Stimulated activated CD4-positive, alpha-beta T cell treated with anti-CD3 and anti-CD28 coated beads, Interleukin-12 subunit alpha, Interleukin-12 subunit beta, amount 100 ng/mL, for 4 hours (primary cell): ENCODE data around the gene SLC16A10.
"Not testable (repeated sequence)": the region's sequence is repeated elsewhere in the genome, so short reads cannot be mapped to it uniquely, and the experiment has no call there.

ENCODE experiments used
- DNase-seq: peaks from one replicate; pipeline ENCODE4 v3.0.0-alpha.2; 2020

SLC16A10 gene

GRCh38 chr6:111087871-111088667 lies 766 bp downstream of the SLC16A10 start:
- peak; percentile 52 for DNase-seq

DNA sequence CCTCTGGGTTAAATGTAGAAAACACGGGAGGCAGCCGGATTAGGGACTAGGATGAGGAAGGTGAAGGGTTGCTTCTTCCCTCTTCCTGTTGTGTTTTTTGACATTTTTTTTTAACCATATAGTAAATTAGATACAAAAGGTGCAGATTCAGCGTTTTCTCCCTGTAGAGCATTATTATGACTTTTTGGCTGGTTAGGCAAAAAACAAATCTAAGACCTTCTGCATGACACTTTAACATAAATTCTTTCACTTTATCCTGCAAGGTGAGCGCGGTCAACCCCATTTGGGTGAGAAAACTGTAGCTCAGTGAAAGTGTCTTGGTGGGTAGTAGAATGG lies 1.3 kb downstream of the SLC16A10 start:
- no peak for DNase-seq

DNA sequence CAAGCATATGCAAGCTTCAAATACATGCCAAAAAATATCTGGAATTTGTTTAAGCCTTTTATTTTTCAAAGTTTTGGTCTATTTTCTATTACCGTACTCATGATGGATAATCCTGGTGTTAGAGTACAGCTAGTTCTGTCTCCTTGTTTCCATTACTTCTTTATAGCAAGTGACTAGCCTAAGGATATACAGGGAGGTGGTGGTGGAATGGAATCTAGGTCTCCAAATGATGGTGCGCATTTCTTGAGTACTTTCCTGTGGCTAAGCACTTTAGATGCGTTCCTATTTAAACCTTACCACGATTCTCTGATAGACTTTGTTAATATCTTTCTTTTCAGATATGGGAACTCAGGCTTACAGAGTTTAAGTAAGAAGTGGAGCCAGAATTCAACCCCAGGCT lies 3.5 kb downstream of the SLC16A10 start:
- no peak for DNase-seq

GRCh38 chr6:111091987-111092386 lies 4.7 kb downstream of the SLC16A10 start:
- no peak for DNase-seq

DNA sequence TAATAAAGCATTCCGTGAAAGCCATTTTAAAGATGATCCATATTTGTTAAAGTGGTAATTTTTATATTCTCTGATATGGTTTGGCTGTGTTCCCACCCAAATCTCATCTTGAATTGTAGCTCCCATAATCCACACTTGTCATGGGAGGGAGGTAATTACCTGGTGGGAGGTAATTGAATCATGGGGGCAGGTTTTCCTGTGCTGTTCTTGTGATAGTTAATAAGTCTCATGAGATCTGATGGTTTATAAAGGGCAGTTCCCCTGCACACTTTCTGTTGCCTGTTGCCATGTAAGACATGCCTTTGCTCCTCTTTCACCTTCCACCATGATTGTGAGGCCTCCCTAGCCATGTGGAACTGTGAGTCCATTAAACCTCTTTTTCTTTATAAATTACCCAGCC lies 8.2 kb downstream of the SLC16A10 start:
- DNase-seq = not testable (repeated sequence)

DNA sequence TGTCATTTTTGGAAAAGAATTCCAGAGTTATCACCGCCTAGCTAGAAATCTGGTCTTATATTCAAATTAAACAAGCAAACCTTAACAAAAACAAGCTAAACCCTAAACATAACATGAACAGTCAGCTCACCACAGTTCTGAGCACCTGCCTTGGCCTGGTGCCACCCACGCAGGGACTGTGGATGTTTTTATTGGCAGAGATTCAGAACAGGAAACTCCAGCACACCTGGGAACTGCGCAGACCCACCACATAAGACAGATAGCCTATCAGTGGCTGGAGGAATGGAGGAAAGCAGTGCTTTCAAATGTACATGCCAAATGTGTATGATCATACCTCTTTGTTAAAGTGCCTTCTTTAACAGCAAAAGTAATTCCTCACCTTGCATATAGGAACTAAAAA lies 8.9 kb downstream of the SLC16A10 start:
- DNase-seq = peak; percentile 11

- DNase-seq = no peak
Measured at GRCh38 chr6:111098597-111098996, 11.3 kb downstream of the SLC16A10 start.

DNA sequence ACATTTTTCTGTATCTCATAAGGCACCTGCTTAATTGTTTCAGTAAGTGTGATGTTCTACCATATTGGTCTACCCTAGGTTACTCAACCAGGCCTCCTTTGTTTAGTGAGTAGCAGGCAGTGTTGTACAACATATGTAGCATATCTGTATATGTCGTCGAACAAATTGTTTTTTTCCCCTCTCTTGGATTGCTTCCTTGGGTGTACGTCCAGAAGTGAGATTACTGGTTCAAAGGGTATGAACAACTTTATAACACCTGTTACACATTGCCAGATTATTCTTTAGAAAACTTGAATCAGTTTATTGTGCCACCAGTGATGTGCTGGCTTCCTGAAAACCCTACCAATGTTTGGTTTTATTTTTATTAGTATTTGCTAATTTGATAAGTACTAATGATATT lies 14.7 kb downstream of the SLC16A10 start:
- DNase-seq = no peak

- DNase-seq = peak; percentile 25
Measured at GRCh38 chr6:111105578-111105977, 18.3 kb downstream of the SLC16A10 start.

GRCh38 chr6:111107589-111107988 lies 20.3 kb downstream of the SLC16A10 start:
- DNase-seq = no peak

DNA sequence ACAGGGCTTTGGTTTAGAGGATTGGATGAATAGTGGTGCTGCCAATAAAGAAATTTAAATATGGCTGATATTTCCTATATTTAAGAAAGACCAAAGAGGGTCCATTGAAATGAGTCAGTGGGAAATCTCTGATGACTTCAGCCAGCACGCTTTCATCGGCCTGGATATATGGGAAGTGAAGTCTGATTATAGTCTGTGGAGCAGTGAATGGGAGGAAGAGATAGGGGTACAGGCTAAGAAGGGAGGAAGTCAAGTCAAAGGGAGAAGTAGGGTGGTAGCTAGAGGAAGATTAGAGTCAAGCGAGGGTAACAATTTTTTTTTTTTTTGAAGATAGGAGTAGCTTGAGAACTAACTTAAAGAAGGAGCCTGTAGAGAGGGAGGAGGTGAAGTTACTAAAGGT lies 22.7 kb downstream of the SLC16A10 start:
- DNase-seq = no peak

- DNase-seq = peak; percentile 13
Measured at GRCh38 chr6:111113336-111114086, 26.2 kb downstream of the SLC16A10 start.

GRCh38 chr6:111114087-111114443 lies 26.8 kb downstream of the SLC16A10 start:
- DNase-seq = no peak

GRCh38 chr6:111114482-111114881 lies 27.2 kb downstream of the SLC16A10 start:
- DNase-seq = no peak

DNA sequence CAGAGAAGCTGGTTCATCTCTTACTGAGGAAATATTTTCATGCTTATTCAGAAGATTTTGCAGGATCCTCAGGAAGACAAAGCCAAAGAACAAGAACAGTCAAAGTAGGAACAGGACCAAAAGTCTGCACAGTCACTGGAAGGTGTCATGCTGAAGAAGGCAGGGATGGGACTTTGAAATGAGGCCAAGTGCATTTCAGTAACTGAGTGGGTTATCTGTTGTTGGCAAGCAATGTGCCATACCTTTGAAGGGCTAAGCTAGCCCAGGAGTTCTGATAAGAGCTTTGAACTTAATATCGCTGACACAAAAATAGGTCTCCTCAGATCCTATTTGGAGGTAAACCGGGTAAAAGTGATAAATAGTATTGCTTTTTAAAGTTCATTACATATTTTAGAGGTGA lies 31.5 kb downstream of the SLC16A10 start:
- no peak for DNase-seq

DNA sequence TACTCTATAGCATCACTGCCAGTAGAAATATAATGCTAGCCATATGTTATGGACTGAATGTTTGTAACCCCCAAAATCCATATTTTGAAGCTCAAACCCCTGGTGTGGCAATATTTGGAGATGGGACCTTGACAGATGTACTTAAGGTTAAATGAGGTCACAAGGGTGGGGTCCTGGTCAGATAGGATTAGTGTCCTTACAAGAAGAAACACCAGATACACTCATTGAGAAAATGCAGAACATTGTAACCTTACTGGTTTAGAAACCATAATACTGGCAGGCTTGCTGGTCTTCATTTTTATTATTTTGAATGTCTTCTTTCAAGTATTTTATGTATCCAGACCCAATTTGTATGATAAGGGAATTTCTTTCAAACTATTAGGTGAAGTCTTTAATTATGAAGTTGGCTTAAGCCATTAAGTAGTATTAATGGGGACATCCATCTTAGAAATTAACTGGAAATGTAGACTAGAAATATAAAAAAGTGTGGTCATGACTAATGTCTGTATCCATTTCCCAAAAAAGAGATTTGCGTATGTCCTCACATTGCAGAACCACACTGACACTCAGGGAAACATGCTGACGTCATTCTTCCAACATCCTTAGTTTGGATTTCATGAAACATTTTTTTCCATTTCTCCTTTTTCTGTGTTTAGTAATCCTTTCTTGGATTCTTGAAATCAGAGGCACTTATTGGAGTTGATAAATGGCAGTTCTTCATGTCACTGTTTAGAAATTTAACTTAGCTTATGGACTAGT lies 32.4 kb downstream of the SLC16A10 start:
- DNase-seq = no peak

- no peak for DNase-seq
Measured at GRCh38 chr6:111121789-111122350, 34.6 kb downstream of the SLC16A10 start.

GRCh38 chr6:111122458-111123286 lies 35.4 kb downstream of the SLC16A10 start:
- DNase-seq = no peak

DNA sequence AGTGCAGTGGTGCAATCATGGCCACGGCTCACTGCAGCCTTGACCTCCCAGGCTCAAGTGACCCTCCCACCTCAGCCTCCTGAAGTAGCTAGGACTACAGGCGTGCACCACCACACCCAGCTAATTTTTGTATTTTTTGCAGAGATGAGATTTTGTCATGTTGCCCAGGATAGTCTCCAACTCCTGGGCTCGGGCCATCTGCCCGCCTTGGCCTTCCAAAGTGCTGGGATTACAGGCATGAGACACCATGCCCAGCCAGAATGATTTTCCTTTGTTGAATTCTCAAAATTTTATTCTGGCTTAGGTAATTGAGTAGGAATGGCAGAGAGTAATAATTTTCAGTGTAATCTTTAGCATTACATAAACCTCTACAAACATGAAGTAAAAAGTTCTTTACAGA lies 37.1 kb downstream of the SLC16A10 start:
- DNase-seq = no peak

GRCh38 chr6:111129013-111129412 lies 41.7 kb downstream of the SLC16A10 start:
- DNase-seq = no peak

DNA sequence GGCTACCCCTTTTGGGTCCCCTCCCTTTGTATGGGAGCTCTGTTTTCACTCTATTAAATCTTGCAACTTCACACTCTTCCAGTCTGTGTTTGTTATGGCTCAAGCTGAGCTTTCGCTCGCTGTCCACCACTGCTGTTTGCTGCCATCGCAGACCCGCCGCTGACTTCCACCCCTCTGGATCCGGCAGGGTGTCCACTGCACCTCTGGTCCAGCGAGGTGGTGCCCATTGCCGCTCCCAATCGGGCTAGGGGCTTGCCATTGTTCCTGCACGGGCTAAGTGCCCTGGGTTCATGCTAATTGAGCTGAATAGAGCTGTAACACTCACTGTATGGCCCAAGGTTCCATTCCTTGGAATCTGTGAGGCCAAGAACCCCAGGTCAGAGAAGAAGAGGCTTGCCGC lies 43.7 kb downstream of the SLC16A10 start:
- DNase-seq = not testable (repeated sequence)

- DNase-seq = not testable (repeated sequence)
Measured at GRCh38 chr6:111132669-111133068, 45.4 kb downstream of the SLC16A10 start.
